ENCODE results near the gene GNAZ. TPM values are rescaled to one million over a fixed set of nuclear protein-coding genes. Genes with fewer than 3 reads are reported as not detected.

The GNAZ gene
- total and polyA plus RNA-seq, 3 donors from 2014 or later: 13.7 to 20.2 (median 15.1) TPM

- no peak overlapping the region for H3K4me3 ChIP-seq
- WGBS, 2 donors: 91 to 95% methylated on average over 5 of the region's 5 CpGs
- intact Hi-C loops (cut with DNase I; ENCODE audit: low total_unique reads): no loop called here
Measured at GRCh38 chr22:23105919-23106318, 35.6 kb downstream of the GNAZ start.

GRCh38 chr22:23106344-23106743 is 36.0 kb downstream of the GNAZ start:
- H3K36me3 ChIP-seq (ENCODE audit: low read depth, missing control alignments): no peaks in the 10 kb centered on the region
- H3K4me3 ChIP-seq: no peak overlapping the region
- no peaks in the 10 kb centered on the region for H3K27me3 ChIP-seq
- no peak for DNase-seq
- no peak for TF ChIP-seq CTCF (IDR thresholded peaks at IDR 0.05)
- no peak for TF ChIP-seq POLR2A (IDR thresholded peaks at IDR 0.05)
- H3K4me1 ChIP-seq: peaks cover 13% of the 10 kb centered on the region
- no peak overlapping the region for H3K27ac ChIP-seq
- WGBS, 2 donors: 85 to 90% methylated on average over 3 to 4 of the region's 4 CpGs
- H3K9me3 ChIP-seq: no peaks in the 10 kb centered on the region
- intact Hi-C loops (cut with DNase I; ENCODE audit: low total_unique reads): no loop called here

More at GRCh38 chr22:23105919-23106318, 35.6 kb downstream of the GNAZ start:
- Histone ChIP-seq H3K27me3 (no peaks in the 10 kb centered on the region), H3K4me1 (peaks cover 14% of the 10 kb centered on the region), H3K9me3 (no peaks in the 10 kb centered on the region), H3K36me3 (ENCODE audit: low read depth, missing control alignments) (no peaks in the 10 kb centered on the region), H3K27ac (no peak overlapping the region)
- TF ChIP-seq POLR2A (IDR thresholded peaks at IDR 0.05): no peak
- no peak for TF ChIP-seq CTCF (IDR thresholded peaks at IDR 0.05)
- DNase-seq: no peak

- Histone ChIP-seq H3K4me1 (peaks cover 7% of the 10 kb centered on the region), H3K27me3 (no peaks in the 10 kb centered on the region), H3K9me3 (no peaks in the 10 kb centered on the region), H3K4me3 (no peak overlapping the region), H3K27ac (no peak overlapping the region), H3K36me3 (ENCODE audit: low read depth, missing control alignments) (no peaks in the 10 kb centered on the region)
- WGBS, 2 donors: 81% methylated on average over 8 of the region's 8 CpGs; no CpG with 5 or more reads in 1 of the 2 donors
- TF ChIP-seq POLR2A (IDR thresholded peaks at IDR 0.05) (no peak), CTCF (IDR thresholded peaks at IDR 0.05) (no peak)
- no peak for DNase-seq
- intact Hi-C loops (cut with DNase I; ENCODE audit: low total_unique reads): no loop called here
Measured at GRCh38 chr22:23106906-23107367, 36.6 kb downstream of the GNAZ start.

- Histone ChIP-seq H3K36me3 (ENCODE audit: low read depth, missing control alignments) (no peaks in the 10 kb centered on the region), H3K27ac (no peak overlapping the region), H3K9me3 (no peaks in the 10 kb centered on the region), H3K4me3 (no peak overlapping the region), H3K4me1 (peaks cover 6% of the 10 kb centered on the region), H3K27me3 (no peaks in the 10 kb centered on the region)
- intact Hi-C loops (cut with DNase I; ENCODE audit: low total_unique reads): no loop called here
- WGBS, 2 donors: 91 to 98% methylated on average over 10 to 17 of the region's 17 CpGs
- TF ChIP-seq CTCF (IDR thresholded peaks at IDR 0.05) (no peak), POLR2A (IDR thresholded peaks at IDR 0.05) (no peak)
- no peak for DNase-seq
Measured at GRCh38 chr22:23107487-23108248, 37.3 kb downstream of the GNAZ start.

Data from testis (tissue), 3 donors.